H1 (cell line): ENCODE measurements around the gene CUEDC1. TPM values are rescaled to one million over a fixed set of nuclear protein-coding genes. Genes with fewer than 3 reads are reported as not detected.

Experiments
- CTCF ChIA-PET: fragments of 300-600 bp; sonication (Branson Sonifier 250); formaldehyde crosslinking; loops from one replicate; lab custom pipeline; 2021; ENCODE audit not compliant: partially characterized antibody; lab: Charles Lee
- POLR2A ChIA-PET: fragments of 300-600 bp; sonication (Branson Sonifier 250); formaldehyde crosslinking; loops from one replicate; lab custom pipeline; 2021; ENCODE audit warnings: inconsistent platforms; ENCODE audit not compliant: partially characterized antibody; lab: Charles Lee
- DNase-seq, 2 experiments: peaks; one replicate each; pipeline versions ENCODE4 v3.0.0 to v3.0.0-alpha.2; 2010 to 2022; ENCODE audit warnings: low spot score in 2 of 2, low read depth in 1 of 2, mixed read lengths in 1 of 2
- FAIRE-seq: peaks from 2 replicates; lab custom pipeline; 2011; peaks lifted over from hg19 to GRCh38; lab: Jason Lieb, UNC
- H2AFZ ChIP-seq: 2 replicates; pipeline ENCODE4 v1.8.1; 2012; ENCODE audit warnings: low read length, inconsistent platforms
- H2AK5ac ChIP-seq: 2 replicates; pipeline ENCODE4 v1.6.1; 2013; ENCODE audit warnings: low read depth, low read length
- H2BK120ac ChIP-seq: replicated peaks from 2 replicates; pipeline ENCODE3; 2013; ENCODE audit warnings: low read depth, low read length, inconsistent platforms
- H2BK12ac ChIP-seq: 2 replicates; pipeline ENCODE4 v1.6.1; 2013; ENCODE audit warnings: low read depth, low read length
- H2BK15ac ChIP-seq: 2 replicates; pipeline ENCODE4 v1.6.1; 2013; ENCODE audit warnings: low read length
- H2BK20ac ChIP-seq: 2 replicates; pipeline ENCODE4 v1.6.1; 2013; ENCODE audit warnings: low read length
- H2BK5ac ChIP-seq: 2 replicates; pipeline ENCODE4 v1.6.1; 2013; ENCODE audit warnings: low read depth, low read length
- H3K14ac ChIP-seq: 2 replicates; pipeline ENCODE4 v1.6.1; 2013; ENCODE audit warnings: inconsistent platforms; ENCODE audit not compliant: insufficient read length
- H3K18ac ChIP-seq: 2 replicates; pipeline ENCODE4 v1.6.1; 2013; ENCODE audit warnings: low read length; ENCODE audit errors: extremely low read depth
- H3K23ac ChIP-seq: 2 replicates; pipeline ENCODE4 v1.6.1; 2013; ENCODE audit warnings: inconsistent platforms; ENCODE audit not compliant: insufficient read length
- H3K23me2 ChIP-seq: 2 replicates; pipeline ENCODE4 v1.6.1; 2013; ENCODE audit warnings: low read depth, low read length
- H3K27ac ChIP-seq: 2 replicates; pipeline ENCODE4 v1.6.1; 2011; ENCODE audit warnings: low read depth, low read length, inconsistent platforms
- H3K27me3 ChIP-seq, 4 experiments: replicated peaks in 1 of 4; 1 replicate in 1 of 4; 2 replicates in 3 of 4; pipeline versions ENCODE4 v1.6.1 to v1.8.1; 2011 to 2013; ENCODE audit warnings: low read length in 3 of 4, mild to moderate bottlenecking in 3 of 4, inconsistent platforms in 2 of 4, mixed read lengths in 2 of 4, moderate library complexity in 1 of 4; ENCODE audit not compliant: control insufficient read depth in 3 of 4, insufficient read depth in 3 of 4; ENCODE audit errors: extremely low read depth in 1 of 4
- H3K36me3 ChIP-seq, 4 experiments: 2 replicates each; pipeline versions ENCODE4 v1.6.1 to v1.8.1; 2011 to 2013; ENCODE audit warnings: mild to moderate bottlenecking in 4 of 4, low read length in 3 of 4, moderate library complexity in 2 of 4, control low read depth in 1 of 4, inconsistent platforms in 1 of 4; ENCODE audit not compliant: insufficient read depth in 4 of 4, control insufficient read depth in 2 of 4
- H3K4ac ChIP-seq: replicated peaks from 2 replicates; pipeline ENCODE3; 2013; ENCODE audit warnings: low read length, low read depth, mixed read lengths, inconsistent platforms; ENCODE audit not compliant: insufficient read length
- H3K4me1 ChIP-seq, 4 experiments: replicated peaks in 1 of 4; 1 replicate in 1 of 4; 2 replicates in 3 of 4; pipeline versions ENCODE4 v1.6.1 to v1.8.1; 2011 to 2013; ENCODE audit warnings: low read length in 3 of 4, inconsistent platforms in 2 of 4, mixed read lengths in 1 of 4; ENCODE audit not compliant: insufficient read depth in 4 of 4, control insufficient read depth in 3 of 4
- H3K4me2 ChIP-seq, 2 experiments: 2 replicates each; pipeline versions ENCODE4 v1.6.1 to v1.8.1; 2011 to 2013; ENCODE audit warnings: low read depth in 2 of 2, low read length in 2 of 2, control low read depth in 1 of 2, inconsistent platforms in 1 of 2, mild to moderate bottlenecking in 1 of 2; ENCODE audit not compliant: insufficient read depth in 1 of 2
- H3K4me3 ChIP-seq, 4 experiments: fragments of 200-600, 300-600 bp in 1 of 4; sonication (generic), shearing (Covaris generic), sonication (Bioruptor Twin) in 1 of 4; 2 replicates each; pipeline versions ENCODE4 v1.5.1 to v1.8.1; 2011 to 2016; ENCODE audit warnings: low read length in 4 of 4, low read depth in 3 of 4, control low read depth in 2 of 4, inconsistent platforms in 2 of 4, mild to moderate bottlenecking in 2 of 4, mixed read lengths in 1 of 4, moderate library complexity in 1 of 4; ENCODE audit not compliant: insufficient read depth in 2 of 4; ENCODE audit errors: extremely low read depth in 1 of 4
- H3K56ac ChIP-seq: replicated peaks from 2 replicates; pipeline ENCODE3; 2013; ENCODE audit warnings: low read depth, mild to moderate bottlenecking, mixed read lengths, low read length, inconsistent platforms; ENCODE audit not compliant: insufficient read length
- H3K79me1 ChIP-seq: 2 replicates; pipeline ENCODE4 v1.6.1; 2013; ENCODE audit warnings: low read depth, low read length, control low read depth
- H3K79me2 ChIP-seq, 2 experiments: 2 replicates each; pipeline versions ENCODE4 v1.6.1 to v1.8.1; 2012 to 2013; ENCODE audit warnings: low read length in 2 of 2, mild to moderate bottlenecking in 2 of 2, inconsistent platforms in 1 of 2; ENCODE audit not compliant: insufficient read depth in 2 of 2, control insufficient read depth in 1 of 2
- H3K9ac ChIP-seq, 4 experiments: replicated peaks in 1 of 4; 1 replicate in 1 of 4; 2 replicates in 3 of 4; pipeline versions ENCODE4 v1.6.1 to v1.8.1; 2011 to 2013; ENCODE audit warnings: low read depth in 3 of 4, low read length in 3 of 4, control low read depth in 2 of 4, mild to moderate bottlenecking in 2 of 4, moderate library complexity in 2 of 4, inconsistent platforms in 1 of 4; ENCODE audit errors: extremely low read depth in 1 of 4
- H3K9me3 ChIP-seq, 2 experiments: 2 replicates each; pipeline versions ENCODE4 v1.6.1 to v1.8.1; 2012 to 2013; ENCODE audit warnings: mild to moderate bottlenecking in 2 of 2, moderate library complexity in 2 of 2, control low read depth in 1 of 2, inconsistent platforms in 1 of 2, low read depth in 1 of 2, low read length in 1 of 2, mixed read lengths in 1 of 2; ENCODE audit not compliant: insufficient read depth in 2 of 2
- H4K20me1 ChIP-seq, 2 experiments: replicated peaks in 1 of 2; 2 replicates each; pipeline versions ENCODE3 to v1.8.1; 2011 to 2013; ENCODE audit warnings: inconsistent platforms in 2 of 2, low read length in 2 of 2, mild to moderate bottlenecking in 1 of 2; ENCODE audit not compliant: insufficient read depth in 2 of 2, control insufficient read depth in 1 of 2
- H4K5ac ChIP-seq: 2 replicates; pipeline ENCODE4 v1.6.1; 2013; ENCODE audit warnings: low read length, low read depth, mixed read lengths, inconsistent platforms; ENCODE audit not compliant: insufficient read length
- H4K8ac ChIP-seq: 2 replicates; pipeline ENCODE4 v1.8.0; 2013; ENCODE audit warnings: mild to moderate bottlenecking, moderate library complexity, low read length, inconsistent platforms; ENCODE audit not compliant: insufficient read depth; ENCODE audit errors: extremely low read depth
- H4K91ac ChIP-seq: replicated peaks from 2 replicates; pipeline ENCODE3; 2013; ENCODE audit warnings: low read length, mixed read lengths, inconsistent platforms; ENCODE audit not compliant: insufficient read length
- CHD2 ChIP-seq: IDR thresholded peaks from 2 replicates; pipeline ENCODE4 v1.6.1; 2012; ENCODE audit warnings: low read length, improper control_type of control experiment
- JUND ChIP-seq: IDR thresholded peaks from 2 replicates; pipeline ENCODE4 v1.6.1; 2011; ENCODE audit warnings: mild to moderate bottlenecking, improper control_type of control experiment, low read length
- WGBS, 2 experiments: shearing (Covaris generic) in 1 of 2; methylation state at CpG; one replicate each; pipeline versions ENCODE4 v1.1.6 to v1.1.7; 2013 to 2015; ENCODE audit warnings: low lambda C conversion rate in 2 of 2, mixed read lengths in 2 of 2, inconsistent platforms in 1 of 2, low coverage in 1 of 2, missing lambda C conversion rate in 1 of 2; ENCODE audit not compliant: insufficient replicate concordance in 2 of 2, insufficient coverage in 1 of 2, insufficient read length in 1 of 2; ENCODE audit errors: extremely low coverage in 1 of 2, missing lambda C conversion rate in 1 of 2; 5-methylcytosine and 5-hydroxymethylcytosine counted together
- polyA plus RNA-seq, 7 experiments: library from polyadenylated mRNA; depleted of rRNA in 3 of 7; stranded (reverse) in 5 of 7; unstranded in 2 of 7; fragments of >200 nt in 5 of 7; fragments of 200-250 nt in 2 of 7; gene quantifications; 1 replicate in 5 of 7; 2 replicates in 1 of 7; 4 replicates in 1 of 7; pipeline versions ENCODE4 v1.2.1 to v1.2.3, GENCODE V29; 2011 to 2013; ENCODE audit warnings: missing spikeins in 2 of 7, mixed read lengths in 2 of 7
- total RNA-seq: library from RNA; stranded (reverse); fragmentation: NEBNext Ultra II Directional; extraction: Animal tissue kit (Norgen Biotek cat#: 25700); gene quantifications from 2 replicates; pipeline ENCODE4 v1.2.1, GENCODE V29; 2021

CUEDC1 gene
- total and polyA plus RNA-seq, 2 of the 8 experiments (the other 6 are each of a cell fraction or from before 2014, with no cell fraction given), result 4.0 to 10.7 TPM

DNA sequence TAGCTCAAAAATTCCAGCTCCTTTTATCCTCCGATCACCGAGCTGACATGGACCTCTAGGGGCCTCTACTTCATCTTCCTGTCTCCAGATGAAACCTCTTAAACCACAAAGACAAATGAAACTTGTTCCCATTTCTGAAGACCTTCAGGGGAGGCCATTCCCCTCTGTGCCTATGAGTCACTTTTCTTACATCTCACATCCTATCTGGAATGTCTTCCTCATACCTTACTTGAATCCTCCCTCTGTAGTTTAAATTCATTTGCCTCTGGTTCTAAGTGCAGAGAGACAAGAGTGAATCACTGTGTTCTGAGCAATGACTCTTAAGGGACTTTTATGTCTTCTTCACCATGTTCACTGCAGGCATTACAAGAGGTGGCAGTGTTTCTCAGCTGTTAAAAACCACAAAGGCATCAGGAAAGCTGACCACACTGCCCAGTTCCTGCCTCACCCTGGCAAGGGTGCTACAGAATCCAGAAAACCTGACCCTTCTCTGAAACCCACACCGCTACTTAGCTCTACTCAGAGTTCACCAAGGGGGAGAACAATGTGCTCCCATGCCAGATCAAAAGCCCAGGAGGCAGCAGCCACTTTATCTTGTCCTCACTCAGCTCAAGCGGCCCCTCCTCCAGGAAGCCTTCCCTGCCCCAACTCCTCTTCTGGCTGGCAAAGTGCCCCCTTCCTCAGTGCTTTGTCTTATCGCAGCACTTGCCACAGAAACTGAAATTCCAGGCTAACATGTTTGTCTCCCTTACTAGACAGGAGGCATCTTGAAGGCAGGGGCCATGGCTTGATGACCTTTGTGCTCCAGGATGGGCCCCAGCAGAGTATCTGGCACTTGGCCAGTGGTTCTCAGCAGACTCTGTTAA is 6.4 kb downstream of the CUEDC1 start:
- Histone ChIP-seq H4K91ac (peak overlapping the region; percentile 29), H3K4me3 (no peak overlapping the region), H3K18ac (peak overlapping the region; percentile 0; the same call in 1 of the 2 replicates), H3K27ac (peak overlapping the region; percentile 31; the same call in 1 of the 2 replicates), H2BK20ac (peak overlapping the region; percentile 51; the same call in 1 of the 2 replicates), H2BK12ac (peak overlapping the region; percentile 32), H2BK15ac (no peak overlapping the region), H3K9me3 (no peaks in the 10 kb centered on the region), H3K79me2 (no peaks in the 10 kb centered on the region), H3K79me1 (no peaks in the 10 kb centered on the region; the same call in none of the 2 replicates), H3K23me2 (no peaks in the 10 kb centered on the region), H3K36me3 (no peaks in the 10 kb centered on the region), H4K5ac (no peak overlapping the region), H3K4ac (no peak overlapping the region), H2BK5ac (peak overlapping the region; percentile 18; the same call in 1 of the 2 replicates), H2BK120ac (no peak overlapping the region), H4K8ac (no peak overlapping the region), H3K14ac (no peak overlapping the region), H3K4me1 (peaks cover 7 to 13% (median 9%) of the 10 kb centered on the region in 4 experiments), H2AK5ac (no peak overlapping the region), H4K20me1 (no peaks in the 10 kb centered on the region), H2AFZ (no peak overlapping the region), H3K23ac (no peak overlapping the region), H3K27me3 (peaks cover 0 to 8% (median 4%) of the 10 kb centered on the region in 4 experiments; a peak in 5 of 7 replicates), H3K9ac (no peak overlapping the region), H3K56ac (no peak overlapping the region), H3K4me2 (no peak overlapping the region)
- POLR2A ChIA-PET, result interaction anchor here (0.6 to 4.3 kb wide), 10 partner anchors 9 to 408 kb away, joined by 3 to 26 read pairs (median 4); no protein-coding TSS in a partner anchor
- DNase-seq, result no peak
- FAIRE-seq, result no peak
- TF ChIP-seq CHD2 (no peak), JUND (peak; percentile 75)
- CTCF ChIA-PET, result interaction anchor here (0.7 to 13.5 kb wide), 17 partner anchors 9 to 165 kb away, joined by 3 to 162 read pairs (median 4); no protein-coding TSS in a partner anchor
- WGBS, 2 experiments, result 89% methylated on average over 5 of the region's 5 CpGs; no CpG with 5 or more reads in 1 of the 2 experiments
